HEK293 (cell line): ENCODE results near the gene RPL10.

Source experiments
- CTCF ChIA-PET: fragments of 350-600 bp; formaldehyde crosslinking; extraction: SDS; loops from one replicate; lab custom pipeline; 2021; ENCODE audit warnings: antibody characterized with exemption; lab: Yijun Ruan, JAX
- POLR2A ChIA-PET: fragments of 300-600 bp; formaldehyde crosslinking; extraction: SDS; loops from one replicate; lab custom pipeline; 2020; ENCODE audit warnings: antibody characterized with exemption, inconsistent platforms; lab: Yijun Ruan, JAX
- H3K27ac ChIP-seq: fragments of 200-500 bp; sonication (Bioruptor generic); 2 replicates; pipeline ENCODE4 v1.5.1; 2014; ENCODE audit warnings: low read depth, low read length, control low read depth, inconsistent platforms; ENCODE audit errors: extremely low read depth
- H3K36me3 ChIP-seq, 2 experiments: fragments of 200-500 bp in 1 of 2; sonication (Bioruptor generic) in 1 of 2; 1 replicate in 1 of 2; 2 replicates in 1 of 2; pipeline ENCODE4 v1.5.1; 2014 to 2017; ENCODE audit warnings: inconsistent platforms in 2 of 2, low read length in 2 of 2; ENCODE audit not compliant: control insufficient read depth in 2 of 2, insufficient read depth in 1 of 2
- H3K4me1 ChIP-seq: fragments of 200-500 bp; sonication (Bioruptor generic); 2 replicates; pipeline ENCODE4 v1.5.1; 2014; ENCODE audit warnings: mild to moderate bottlenecking, low read length, inconsistent platforms; ENCODE audit not compliant: control insufficient read depth, insufficient read depth
- H3K4me3 ChIP-seq: 2 replicates; pipeline ENCODE4 v1.5.1; 2011; ENCODE audit warnings: low read depth, mild to moderate bottlenecking, control low read depth, low read length, moderate library complexity
- H3K9me3 ChIP-seq: fragments of 200-500 bp; sonication (Bioruptor generic); 2 replicates; pipeline ENCODE4 v1.5.1; 2014; ENCODE audit warnings: low read depth, low read length, inconsistent platforms; ENCODE audit not compliant: control insufficient read depth, insufficient read depth
- GFI1B ChIP-seq: fragments of 450-650 bp; formaldehyde crosslinking; IDR thresholded peaks from 2 replicates; pipeline ENCODE4 v1.5.1; 2016; ENCODE audit warnings: missing biosample characterization, missing genetic modification characterization
- HOXC10 ChIP-seq: sonication (generic); formaldehyde crosslinking; IDR thresholded peaks from 2 replicates; pipeline ENCODE4 v1.8.1; 2023; ENCODE audit warnings: mild to moderate bottlenecking, missing genetic modification reagents
- INSM2 ChIP-seq: fragments of 450-650 bp; formaldehyde crosslinking; IDR thresholded peaks from 2 replicates; pipeline ENCODE4 v1.5.1; 2016; ENCODE audit warnings: missing biosample characterization, missing genetic modification characterization
- PRDM1 ChIP-seq: fragments of 450-650 bp; formaldehyde crosslinking; IDR thresholded peaks from 2 replicates; pipeline ENCODE4; 2016; ENCODE audit warnings: missing biosample characterization, missing genetic modification characterization
- SCRT1 ChIP-seq: fragments of 450-650 bp; formaldehyde crosslinking; IDR thresholded peaks from 2 replicates; pipeline ENCODE4 v1.5.1; 2016; ENCODE audit warnings: missing biosample characterization, missing genetic modification characterization, borderline replicate concordance
- TSHZ1 ChIP-seq: fragments of 450-650 bp; formaldehyde crosslinking; IDR thresholded peaks from 2 replicates; pipeline ENCODE4 v1.5.1; 2016; ENCODE audit warnings: missing biosample characterization, missing genetic modification characterization, borderline replicate concordance
- ZBTB17 ChIP-seq: fragments of 450-650 bp; formaldehyde crosslinking; IDR thresholded peaks from 2 replicates; pipeline ENCODE4 v1.5.1; 2016; ENCODE audit warnings: missing biosample characterization, missing genetic modification characterization
- ZBTB48 ChIP-seq: fragments of 450-650 bp; formaldehyde crosslinking; IDR thresholded peaks from 2 replicates; pipeline ENCODE4 v1.5.1; 2016; ENCODE audit warnings: missing biosample characterization, missing genetic modification characterization
- ZEB2 ChIP-seq: fragments of 450-650 bp; formaldehyde crosslinking; IDR thresholded peaks from 2 replicates; pipeline ENCODE4 v1.5.1; 2016; ENCODE audit warnings: missing biosample characterization, missing genetic modification characterization
- ZFHX2 ChIP-seq: fragments of 450-650 bp; formaldehyde crosslinking; conservative IDR thresholded peaks from 2 replicates; pipeline ENCODE4 v1.5.1; 2016; ENCODE audit warnings: missing biosample characterization, missing genetic modification characterization
- ZFP3 ChIP-seq: fragments of 450-650 bp; formaldehyde crosslinking; IDR thresholded peaks from 2 replicates; pipeline ENCODE4 v1.5.1; 2016; ENCODE audit warnings: low read depth, missing biosample characterization, missing genetic modification characterization
- ZNF146 ChIP-seq: fragments of 450-650 bp; formaldehyde crosslinking; IDR thresholded peaks from 2 replicates; pipeline ENCODE4 v1.5.1; 2016; ENCODE audit warnings: missing biosample characterization, missing genetic modification characterization
- ZNF311 ChIP-seq: fragments of 450-650 bp; formaldehyde crosslinking; IDR thresholded peaks from 2 replicates; pipeline ENCODE4 v1.5.1; 2017; ENCODE audit warnings: missing biosample characterization, missing genetic modification characterization, borderline replicate concordance
- ZNF335 ChIP-seq: fragments of 450-650 bp; formaldehyde crosslinking; conservative IDR thresholded peaks from 2 replicates; pipeline ENCODE4 v1.5.1; 2016; ENCODE audit warnings: missing biosample characterization, missing genetic modification characterization
- ZNF548 ChIP-seq: fragments of 450-650 bp; formaldehyde crosslinking; IDR thresholded peaks from 2 replicates; pipeline ENCODE4 v1.5.1; 2016; ENCODE audit warnings: missing biosample characterization, missing genetic modification characterization
- ZNF571 ChIP-seq: fragments of 450-650 bp; formaldehyde crosslinking; IDR thresholded peaks from 2 replicates; pipeline ENCODE4 v1.5.0; 2017; ENCODE audit warnings: missing biosample characterization, missing genetic modification characterization
- ZNF626 ChIP-seq: fragments of 450-650 bp; sonication (Bioruptor Pico); formaldehyde crosslinking; IDR thresholded peaks from 2 replicates; pipeline ENCODE4 v1.5.1; 2018; ENCODE audit warnings: missing biosample characterization, missing genetic modification characterization, inconsistent platforms
- ZNF677 ChIP-seq: fragments of 450-650 bp; IDR thresholded peaks from 2 replicates; pipeline ENCODE4 v1.5.0; 2018; ENCODE audit warnings: missing biosample characterization, mild to moderate bottlenecking, missing genetic modification characterization, moderate library complexity
- ZNF791 ChIP-seq: fragments of 450-650 bp; formaldehyde crosslinking; IDR thresholded peaks from 2 replicates; pipeline ENCODE4 v1.5.1; 2016; ENCODE audit warnings: missing biosample characterization, missing genetic modification characterization
- ZNF830 ChIP-seq: fragments of 450-650 bp; IDR thresholded peaks from 2 replicates; pipeline ENCODE4 v1.5.0; 2018; ENCODE audit warnings: missing biosample characterization, missing genetic modification characterization, low read depth, mild to moderate bottlenecking, moderate library complexity
- TF ChIP-seq, protein P1 (sequence below): fragments of 450-650 bp; formaldehyde crosslinking; IDR thresholded peaks from 2 replicates; pipeline ENCODE4 v1.5.1; 2016; ENCODE audit warnings: missing biosample characterization, missing genetic modification characterization
- TF ChIP-seq, protein P2 (sequence below): fragments of 450-650 bp; formaldehyde crosslinking; IDR thresholded peaks from 2 replicates; pipeline ENCODE4 v1.5.1; 2017; ENCODE audit warnings: missing biosample characterization, missing genetic modification characterization

Gene RPL10

DNA sequence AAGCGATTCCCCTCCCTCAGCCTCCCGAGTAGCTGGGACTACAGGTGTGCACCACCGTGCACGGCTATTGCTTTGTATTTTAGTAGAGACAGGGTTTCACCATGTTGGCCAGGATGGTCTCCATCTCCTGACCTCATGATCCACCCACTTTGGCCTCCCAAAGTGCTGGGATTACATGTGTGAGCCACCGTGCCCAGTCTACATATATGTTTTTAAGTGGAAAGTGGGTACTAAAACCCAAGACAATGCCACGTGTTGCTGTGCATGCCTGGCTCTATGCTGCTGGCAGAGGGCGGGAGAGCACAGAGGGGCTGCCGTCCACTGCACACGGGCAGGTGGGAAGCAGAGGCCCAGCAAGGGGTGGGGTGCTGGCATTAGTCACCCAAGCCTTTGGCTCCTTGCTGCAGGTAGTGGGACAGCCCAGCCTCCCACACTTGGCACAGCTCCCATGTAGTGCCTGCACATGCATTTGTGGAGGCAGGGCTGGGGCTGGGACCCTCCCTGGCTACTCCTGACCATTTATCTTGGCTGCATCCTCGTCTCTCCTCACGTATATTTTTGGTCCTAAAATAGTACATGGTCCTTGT lies 15.6 kb upstream of the RPL10 start (continued):
- TF ChIP-seq ZNF548 (tag by site-specific recombination) (no peak), TSHZ1 (tag by site-specific recombination) (no peak), ZNF335 (tag by site-specific recombination) (no peak), ZFHX2 (tag by site-specific recombination) (peak; percentile 66), ZNF311 (tag by site-specific recombination) (no peak), ZNF791 (tag by site-specific recombination) (no peak), ZBTB48 (tag by site-specific recombination) (no peak), ZEB2 (no peak), SCRT1 (tag by site-specific recombination) (peak; percentile 22; the same call in 1 of the 2 replicates), HOXC10 (CRISPR knock-in tag) (no peak), ZFP3 (tag by site-specific recombination) (no peak), ZNF571 (tag by site-specific recombination) (no peak), GFI1B (tag by site-specific recombination) (no peak), ZBTB17 (tag by site-specific recombination) (no peak)
- TF ChIP-seq, protein P1, sequence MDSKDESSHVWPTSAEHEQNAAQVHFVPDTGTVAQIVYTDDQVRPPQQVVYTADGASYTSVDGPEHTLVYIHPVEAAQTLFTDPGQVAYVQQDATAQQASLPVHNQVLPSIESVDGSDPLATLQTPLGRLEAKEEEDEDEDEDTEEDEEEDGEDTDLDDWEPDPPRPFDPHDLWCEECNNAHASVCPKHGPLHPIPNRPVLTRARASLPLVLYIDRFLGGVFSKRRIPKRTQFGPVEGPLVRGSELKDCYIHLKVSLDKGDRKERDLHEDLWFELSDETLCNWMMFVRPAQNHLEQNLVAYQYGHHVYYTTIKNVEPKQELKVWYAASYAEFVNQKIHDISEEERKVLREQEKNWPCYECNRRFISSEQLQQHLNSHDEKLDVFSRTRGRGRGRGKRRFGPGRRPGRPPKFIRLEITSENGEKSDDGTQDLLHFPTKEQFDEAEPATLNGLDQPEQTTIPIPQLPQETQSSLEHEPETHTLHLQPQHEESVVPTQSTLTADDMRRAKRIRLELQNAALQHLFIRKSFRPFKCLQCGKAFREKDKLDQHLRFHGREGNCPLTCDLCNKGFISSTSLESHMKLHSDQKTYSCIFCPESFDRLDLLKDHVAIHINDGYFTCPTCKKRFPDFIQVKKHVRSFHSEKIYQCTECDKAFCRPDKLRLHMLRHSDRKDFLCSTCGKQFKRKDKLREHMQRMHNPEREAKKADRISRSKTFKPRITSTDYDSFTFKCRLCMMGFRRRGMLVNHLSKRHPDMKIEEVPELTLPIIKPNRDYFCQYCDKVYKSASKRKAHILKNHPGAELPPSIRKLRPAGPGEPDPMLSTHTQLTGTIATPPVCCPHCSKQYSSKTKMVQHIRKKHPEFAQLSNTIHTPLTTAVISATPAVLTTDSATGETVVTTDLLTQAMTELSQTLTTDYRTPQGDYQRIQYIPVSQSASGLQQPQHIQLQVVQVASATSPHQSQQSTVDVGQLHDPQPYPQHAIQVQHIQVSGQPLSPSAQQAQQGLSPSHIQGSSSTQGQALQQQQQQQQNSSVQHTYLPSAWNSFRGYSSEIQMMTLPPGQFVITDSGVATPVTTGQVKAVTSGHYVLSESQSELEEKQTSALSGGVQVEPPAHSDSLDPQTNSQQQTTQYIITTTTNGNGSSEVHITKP (tag by site-specific recombination) = peak; percentile 44; the same call in 1 of the 2 replicates

DNA sequence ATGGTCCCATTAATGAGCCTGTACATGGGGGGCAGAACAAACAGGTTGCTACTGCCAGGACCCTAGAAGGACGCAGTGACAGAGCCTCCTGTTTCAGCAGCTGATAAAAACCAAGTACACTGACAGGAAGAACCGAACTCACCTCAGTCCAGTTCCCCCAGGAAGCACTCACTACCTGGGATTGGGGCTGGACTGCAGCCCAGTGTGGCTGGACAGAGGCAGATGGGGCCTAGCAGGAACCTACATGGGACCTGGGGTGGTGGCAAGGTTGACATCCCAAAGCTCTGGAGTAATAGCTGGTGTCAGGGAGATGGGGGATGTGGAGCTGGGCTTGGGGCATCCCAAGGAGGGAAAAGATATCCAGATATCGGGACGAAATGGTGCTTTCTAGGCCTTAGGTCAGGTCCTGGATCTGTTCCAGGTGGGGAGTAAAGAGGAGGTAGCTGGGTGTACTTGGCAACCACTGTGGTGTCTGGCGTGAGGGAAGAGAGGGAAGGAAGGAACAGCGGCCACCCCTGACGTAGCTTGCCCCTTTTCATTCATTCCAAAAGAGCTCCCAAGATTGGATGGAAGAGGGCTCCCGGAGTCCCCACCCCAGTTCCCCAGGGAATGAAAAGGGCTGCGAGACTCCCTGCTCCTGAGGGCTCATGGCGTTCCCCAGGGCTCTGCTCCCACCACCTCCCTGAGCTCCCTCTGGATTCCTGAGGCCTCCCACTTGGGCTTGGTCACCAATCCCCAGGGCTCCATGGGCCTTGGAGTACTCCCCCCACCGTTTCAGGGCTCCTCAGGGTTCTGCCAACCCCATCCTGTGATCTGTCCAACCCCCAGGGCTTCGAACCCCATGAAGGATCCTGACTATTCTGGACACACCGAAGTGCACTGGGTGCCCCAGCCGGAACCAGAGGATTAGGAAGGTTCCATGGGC lies 14.6 kb upstream of the RPL10 start:
- peaks cover 0 to 22% of the 10 kb centered on the region in 2 experiments; a peak in 2 of 3 replicates for H3K36me3 ChIP-seq
- ChIA-PET CTCF (interaction anchor here (0.9 to 3.0 kb wide), 5 partner anchors 10 to 248 kb away, joined by 3 to 18 read pairs (median 6); partner anchors contain the start of gene FLNA), POLR2A (interaction anchor here (1.1 to 3.1 kb wide), 7 partner anchors 10 to 98 kb away, joined by 3 to 26 read pairs (median 4); partner anchors contain the start of genes DNASE1L1 and FLNA)
- no peak overlapping the region for H3K4me3 ChIP-seq
- no peak overlapping the region for H3K27ac ChIP-seq
- no peaks in the 10 kb centered on the region for H3K4me1 ChIP-seq
- H3K9me3 ChIP-seq = no peaks in the 10 kb centered on the region
- TF ChIP-seq, protein P2, sequence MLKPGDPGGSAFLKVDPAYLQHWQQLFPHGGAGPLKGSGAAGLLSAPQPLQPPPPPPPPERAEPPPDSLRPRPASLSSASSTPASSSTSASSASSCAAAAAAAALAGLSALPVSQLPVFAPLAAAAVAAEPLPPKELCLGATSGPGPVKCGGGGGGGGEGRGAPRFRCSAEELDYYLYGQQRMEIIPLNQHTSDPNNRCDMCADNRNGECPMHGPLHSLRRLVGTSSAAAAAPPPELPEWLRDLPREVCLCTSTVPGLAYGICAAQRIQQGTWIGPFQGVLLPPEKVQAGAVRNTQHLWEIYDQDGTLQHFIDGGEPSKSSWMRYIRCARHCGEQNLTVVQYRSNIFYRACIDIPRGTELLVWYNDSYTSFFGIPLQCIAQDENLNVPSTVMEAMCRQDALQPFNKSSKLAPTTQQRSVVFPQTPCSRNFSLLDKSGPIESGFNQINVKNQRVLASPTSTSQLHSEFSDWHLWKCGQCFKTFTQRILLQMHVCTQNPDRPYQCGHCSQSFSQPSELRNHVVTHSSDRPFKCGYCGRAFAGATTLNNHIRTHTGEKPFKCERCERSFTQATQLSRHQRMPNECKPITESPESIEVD = no peak
- TF ChIP-seq ZNF677 (tag by site-specific recombination) (no peak), ZNF146 (tag by site-specific recombination) (no peak), ZNF626 (no peak), INSM2 (no peak), PRDM1 (no peak), ZNF830 (tag by site-specific recombination) (no peak)
